Ovary (tissue), 9 donors: Measurements from ENCODE around the gene NAXD. TPM values are rescaled to one million over a fixed set of nuclear protein-coding genes. Genes with fewer than 3 reads are reported as not detected.

ENCODE experiments used
- DNase-seq, 5 donors: peaks; one replicate each; pipeline ENCODE4 v3.0.0-alpha.2; 2019 to 2020
- H3K27ac ChIP-seq, 2 donors: fragments of 200-600 bp; one replicate each; pipeline versions ENCODE4 v1.5.1 to v1.8.0; 2019 to 2022
- H3K27me3 ChIP-seq: fragments of 200-600 bp; one replicate; pipeline ENCODE4 v1.8.0; 2022
- H3K36me3 ChIP-seq: fragments of 200-600 bp; sonication (generic); one replicate; pipeline ENCODE4 v1.5.1; 2019
- H3K4me1 ChIP-seq: one replicate; pipeline ENCODE4 v1.8.1; 2013; ENCODE audit warnings: mild to moderate bottlenecking, moderate library complexity; ENCODE audit not compliant: insufficient read depth
- H3K4me3 ChIP-seq: fragments of 200-600 bp; sonication (generic); one replicate; pipeline ENCODE4 v1.5.1; 2017
- H3K9me3 ChIP-seq, 2 donors: fragments of 200-600 bp in 1 of 2; sonication (generic) in 1 of 2; one replicate each; pipeline versions ENCODE4 v1.5.1 to v1.8.1; 2013 to 2019; ENCODE audit warnings: mild to moderate bottlenecking in 1 of 2, moderate library complexity in 1 of 2
- CTCF ChIP-seq, 3 donors: fragments of 450-650 bp in 2 of 3; fragments of 200-600 bp in 1 of 3; IDR thresholded peaks; one replicate each; pipeline versions ENCODE4 v1.5.1 to v1.8.0; 2016 to 2022; ENCODE audit warnings: antibody characterized with exemption in 3 of 3, mild to moderate bottlenecking in 1 of 3
- EP300 ChIP-seq: sonication (generic); formaldehyde crosslinking; IDR thresholded peaks from one replicate; pipeline ENCODE4 v1.6.1; 2017; ENCODE audit warnings: antibody characterized with exemption
- POLR2A ChIP-seq: fragments of 450-650 bp; IDR thresholded peaks from one replicate; pipeline ENCODE4 v1.6.1; 2017; ENCODE audit warnings: antibody characterized with exemption, mild to moderate bottlenecking, moderate library complexity
- WGBS, 3 donors: extraction: QIAGEN DNeasy Blood & Tissue Kit in 1 of 3; methylation state at CpG; one replicate each; pipeline versions ENCODE4 v1.1.5 to v1.1.7; 2013 to 2017; 5-methylcytosine and 5-hydroxymethylcytosine counted together
- intact Hi-C, 4 donors: fragments of 100-400 bp; cut with DNase I; formaldehyde crosslinking; loops; one replicate each; pipeline versions ENCODE4 v1.11.0 to v1.15.1; 2022 to 2023
- polyA plus RNA-seq, 2 donors: library from polyadenylated mRNA; stranded (reverse); fragments of 200-250 nt in 1 of 2; fragments of 350-450 nt in 1 of 2; fragmentation: Illumina TruSeq in 1 of 2; extraction: RNeasy Lipid Tissue Mini Kit (QIAGEN cat#74804) in 1 of 2; gene quantifications; one replicate each; pipeline ENCODE4 v1.2.3, GENCODE V29; 2013 to 2014
- total RNA-seq, 7 donors: library from RNA; depleted of rRNA in 2 of 7; stranded (reverse); fragments of >200 nt in 2 of 7; fragmentation: NEBNext Ultra II Directional in 3 of 7; extraction: Animal tissue kit (Norgen Biotek cat#: 25700) in 3 of 7; gene quantifications; one replicate each; pipeline versions ENCODE4 v1.1.0 to v1.2.4, GENCODE V29; 2016 to 2023
- donor health status: DM: no; HTN: no; CAD: no; lungs with moderate emphysema.
- donor health status: DM: no; HTN: no; CAD: no.
- donor health status: Bipolar disorder and iron deficiency.
- donor health status: DM: yes; HTN: yes; CAD: no.
- donor health status: DM: no; HTN: no; CAD: no.
- donor health status: DM: yes; HTN: yes; CAD: no.

NAXD gene
- total and polyA plus RNA-seq, 9 donors, result 28.4 to 67.1 (median 48.5) TPM

GRCh38 chr13:110637747-110638146, 22.4 kb downstream of the NAXD start:
- Histone ChIP-seq H3K27me3 (no peaks in the 10 kb centered on the region), H3K4me1 (peaks cover 5% of the 10 kb centered on the region), H3K9me3 (no peaks in the 10 kb centered on the region), H3K36me3 (no peaks in the 10 kb centered on the region), H3K27ac (no peak overlapping the region), H3K4me3 (no peak overlapping the region)
- 76 to 87% (median 76%) methylated on average over 6 of the region's 6 CpGs for WGBS, 3 donors
- TF ChIP-seq CTCF (IDR thresholded peaks at IDR 0.05) (no peak), POLR2A (no peak), EP300 (no peak)
- DNase-seq, result no peak
- intact Hi-C loops, result loop anchor here in 1 of 4 donors (10.0 kb wide), 1 partner anchor 67 kb away; the partner anchor contains the start of gene CARS2

DNA sequence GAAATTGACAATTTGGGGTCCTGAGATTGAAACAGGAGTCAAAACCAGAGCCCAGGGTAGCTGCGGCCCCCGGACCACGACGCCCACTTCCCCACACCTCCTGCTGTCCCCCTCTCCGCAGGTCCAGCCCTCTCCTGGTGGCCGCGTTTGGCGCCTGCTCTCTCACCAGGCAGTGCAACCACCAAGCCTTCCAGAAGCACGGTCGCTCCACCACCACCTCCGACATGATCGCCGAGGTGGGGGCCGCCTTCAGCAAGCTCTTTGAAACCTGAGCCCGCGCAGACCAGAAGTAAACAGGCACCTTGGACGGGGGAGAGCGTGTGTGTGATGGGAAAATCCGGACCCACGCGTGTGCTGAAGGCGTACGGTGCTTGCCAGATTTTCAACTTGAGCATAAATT, 22.9 kb downstream of the NAXD start:
- H3K27ac ChIP-seq, result no peak overlapping the region
- DNase-seq, result no peak
- H3K9me3 ChIP-seq, result no peaks in the 10 kb centered on the region
- peaks cover 5% of the 10 kb centered on the region for H3K4me1 ChIP-seq
- TF ChIP-seq CTCF (IDR thresholded peaks at IDR 0.05) (no peak), EP300 (no peak), POLR2A (no peak)
- intact Hi-C loops, result loop anchor here in 1 of 4 donors (10.0 kb wide), 1 partner anchor 67 kb away; the partner anchor contains the start of gene CARS2
- H3K36me3 ChIP-seq, result no peaks in the 10 kb centered on the region
- H3K4me3 ChIP-seq, result no peak overlapping the region
- no peaks in the 10 kb centered on the region for H3K27me3 ChIP-seq
- 86 to 88% (median 87%) methylated on average over 23 of the region's 23 CpGs for WGBS, 3 donors

GRCh38 chr13:110638814-110639806, 23.8 kb downstream of the NAXD start:
- H3K27ac ChIP-seq, result no peak overlapping the region
- peaks cover 5% of the 10 kb centered on the region for H3K4me1 ChIP-seq
- intact Hi-C loops, result loop anchor here in 1 of 4 donors (10.0 kb wide), 1 partner anchor 66 kb away; the partner anchor contains the start of gene CARS2
- DNase-seq, result no peak
- 92 to 93% (median 92%) methylated on average over 39 of the region's 39 CpGs for WGBS, 3 donors
- H3K27me3 ChIP-seq, result no peaks in the 10 kb centered on the region
- no peaks in the 10 kb centered on the region for H3K9me3 ChIP-seq
- no peak overlapping the region for H3K4me3 ChIP-seq
- H3K36me3 ChIP-seq, result no peaks in the 10 kb centered on the region
- no peak for TF ChIP-seq CTCF (IDR thresholded peaks at IDR 0.05)
- TF ChIP-seq POLR2A, result no peak
- TF ChIP-seq EP300, result no peak

DNA sequence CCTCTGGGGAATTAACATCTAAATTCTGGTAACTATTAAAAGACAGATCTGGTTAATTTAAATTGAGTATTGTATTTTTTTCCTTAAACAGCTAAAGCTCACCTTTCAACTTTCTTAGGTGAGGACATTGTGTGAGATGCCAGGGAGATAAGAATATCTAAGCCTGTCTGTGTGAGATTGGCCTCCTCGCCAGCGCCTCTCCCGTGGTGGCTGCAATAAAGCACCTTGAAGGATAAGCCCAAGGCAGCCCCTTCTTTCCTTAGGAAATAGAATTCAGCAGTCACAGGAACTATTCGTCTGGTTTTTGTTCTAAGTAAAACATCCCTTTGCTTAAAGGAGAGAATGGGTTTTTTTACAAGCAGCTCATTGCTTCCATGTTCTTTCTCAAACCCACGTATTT, 24.6 kb downstream of the NAXD start:
- H3K4me1 ChIP-seq, result peaks cover 3% of the 10 kb centered on the region
- WGBS, 3 donors, result 72 to 75% (median 74%) methylated on average over 5 of the region's 5 CpGs
- no peaks in the 10 kb centered on the region for H3K9me3 ChIP-seq
- H3K4me3 ChIP-seq, result no peak overlapping the region
- H3K36me3 ChIP-seq, result no peaks in the 10 kb centered on the region
- DNase-seq, result no peak
- no peaks in the 10 kb centered on the region for H3K27me3 ChIP-seq
- TF ChIP-seq EP300 (no peak), POLR2A (no peak), CTCF (IDR thresholded peaks at IDR 0.05) (no peak)
- H3K27ac ChIP-seq, result no peak overlapping the region
- intact Hi-C loops, result loop anchor here in 3 of 4 donors (10.0 kb wide), 2 partner anchors 65 to 275 kb away; partner anchors contain the start of genes CARS2 (in 2 of the 3) and ANKRD10 (in 1 of the 3)
